ENCODE results near the gene GDPD4. TPM values are rescaled to one million over a fixed set of nuclear protein-coding genes. Genes with fewer than 3 reads are reported as not detected.

GDPD4 gene
- total RNA-seq, 1 donor from 2014 or later, result not detected

DNA sequence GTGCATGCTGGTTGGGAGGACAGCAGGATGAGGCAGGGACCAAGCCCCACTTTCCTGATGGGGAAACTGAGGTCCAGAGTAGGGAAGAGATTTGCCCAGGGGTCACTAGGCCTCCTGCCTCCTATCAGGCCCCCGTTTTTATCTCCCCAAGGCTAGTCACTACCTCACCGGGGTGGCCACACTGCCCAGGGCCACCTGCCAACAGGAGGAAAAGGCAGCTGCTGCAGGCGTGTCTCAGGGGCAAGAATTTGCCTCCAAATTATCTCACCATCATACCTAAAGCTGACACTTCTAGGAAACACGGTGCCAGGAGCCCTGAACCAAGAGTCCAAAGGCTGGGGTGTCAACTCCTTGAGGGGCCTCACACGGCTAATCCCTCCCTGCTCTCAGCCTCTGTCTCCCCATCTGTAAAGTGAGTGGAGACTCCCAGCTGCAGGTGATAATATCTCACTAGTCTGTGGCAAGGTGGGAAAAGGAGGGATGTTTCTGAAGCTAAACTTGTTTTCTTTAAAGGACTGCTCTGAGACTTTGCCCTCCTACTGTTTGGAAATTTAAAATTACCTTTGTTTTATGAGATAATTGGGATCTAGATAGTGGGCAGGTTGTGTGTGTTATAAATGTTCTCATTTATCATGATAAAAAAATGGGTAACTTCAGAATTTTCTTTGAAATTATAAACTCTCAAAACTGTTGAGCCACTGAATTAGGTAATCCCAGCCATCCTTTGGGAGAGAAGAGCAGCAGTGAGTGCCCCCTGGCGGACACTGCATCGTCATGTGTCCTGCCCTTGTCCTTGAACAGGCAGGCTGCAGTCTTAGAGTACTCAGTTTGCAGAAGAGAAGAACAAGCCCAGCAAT, 113.5 kb downstream of the GDPD4 start:
- H3K27me3 ChIP-seq (ENCODE audit: low read depth), result no peaks in the 10 kb centered on the region
- H3K36me3 ChIP-seq, result no peaks in the 10 kb centered on the region
- H3K27ac ChIP-seq, result no peak overlapping the region
- no peaks in the 10 kb centered on the region for H3K9me3 ChIP-seq
- ATAC-seq (peak; percentile 74 to 87), DNase-seq (peak; percentile 86)
- no peaks in the 10 kb centered on the region for H3K4me1 ChIP-seq
- no peak overlapping the region for H3K4me3 ChIP-seq
- TF ChIP-seq, protein P1, sequence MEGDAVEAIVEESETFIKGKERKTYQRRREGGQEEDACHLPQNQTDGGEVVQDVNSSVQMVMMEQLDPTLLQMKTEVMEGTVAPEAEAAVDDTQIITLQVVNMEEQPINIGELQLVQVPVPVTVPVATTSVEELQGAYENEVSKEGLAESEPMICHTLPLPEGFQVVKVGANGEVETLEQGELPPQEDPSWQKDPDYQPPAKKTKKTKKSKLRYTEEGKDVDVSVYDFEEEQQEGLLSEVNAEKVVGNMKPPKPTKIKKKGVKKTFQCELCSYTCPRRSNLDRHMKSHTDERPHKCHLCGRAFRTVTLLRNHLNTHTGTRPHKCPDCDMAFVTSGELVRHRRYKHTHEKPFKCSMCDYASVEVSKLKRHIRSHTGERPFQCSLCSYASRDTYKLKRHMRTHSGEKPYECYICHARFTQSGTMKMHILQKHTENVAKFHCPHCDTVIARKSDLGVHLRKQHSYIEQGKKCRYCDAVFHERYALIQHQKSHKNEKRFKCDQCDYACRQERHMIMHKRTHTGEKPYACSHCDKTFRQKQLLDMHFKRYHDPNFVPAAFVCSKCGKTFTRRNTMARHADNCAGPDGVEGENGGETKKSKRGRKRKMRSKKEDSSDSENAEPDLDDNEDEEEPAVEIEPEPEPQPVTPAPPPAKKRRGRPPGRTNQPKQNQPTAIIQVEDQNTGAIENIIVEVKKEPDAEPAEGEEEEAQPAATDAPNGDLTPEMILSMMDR (IDR thresholded peaks at IDR 0.05), result peak; percentile 92
- intact Hi-C loops (cut with DNase I), result no loop called here

DNA sequence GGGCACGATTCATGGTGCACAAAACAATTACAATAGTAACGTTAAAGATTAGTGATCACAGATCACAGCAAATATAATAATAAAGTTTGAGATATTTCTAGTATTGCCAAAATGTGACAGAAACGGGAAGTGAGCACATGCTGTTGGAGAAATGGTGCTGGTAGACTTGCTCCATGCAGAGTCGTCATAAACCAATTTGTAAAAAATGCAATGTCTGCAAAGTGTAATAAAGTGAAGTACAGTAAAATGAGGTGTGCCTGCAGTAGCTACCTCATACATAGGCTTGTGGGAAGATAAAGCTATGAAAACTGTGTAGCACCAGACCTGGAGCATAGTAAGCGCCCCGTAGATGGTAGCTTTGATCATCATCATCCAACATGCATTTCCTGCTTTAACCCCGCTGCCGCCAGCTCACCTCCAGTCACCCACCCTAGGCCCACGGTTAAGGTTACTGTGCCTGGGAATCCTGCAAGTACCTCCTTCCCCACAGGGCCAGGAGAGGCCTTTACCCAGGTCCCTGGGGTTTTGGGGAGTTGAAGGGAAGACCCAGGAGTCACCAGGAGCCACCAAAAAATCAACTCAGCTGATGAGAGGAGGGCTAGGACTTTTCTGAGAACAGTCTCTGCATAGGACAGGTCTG, 114.3 kb downstream of the GDPD4 start:
- Histone ChIP-seq H3K9me3 (no peaks in the 10 kb centered on the region), H3K27me3 (ENCODE audit: low read depth) (peaks cover 2% of the 10 kb centered on the region), H3K4me3 (no peak overlapping the region), H3K27ac (no peak overlapping the region), H3K4me1 (no peaks in the 10 kb centered on the region), H3K36me3 (no peaks in the 10 kb centered on the region)
- TF ChIP-seq, protein P1 (IDR thresholded peaks at IDR 0.05), result no peak
- intact Hi-C loops (cut with DNase I), result no loop called here
- ATAC-seq, result no peak
- DNase-seq, result no peak

DNA sequence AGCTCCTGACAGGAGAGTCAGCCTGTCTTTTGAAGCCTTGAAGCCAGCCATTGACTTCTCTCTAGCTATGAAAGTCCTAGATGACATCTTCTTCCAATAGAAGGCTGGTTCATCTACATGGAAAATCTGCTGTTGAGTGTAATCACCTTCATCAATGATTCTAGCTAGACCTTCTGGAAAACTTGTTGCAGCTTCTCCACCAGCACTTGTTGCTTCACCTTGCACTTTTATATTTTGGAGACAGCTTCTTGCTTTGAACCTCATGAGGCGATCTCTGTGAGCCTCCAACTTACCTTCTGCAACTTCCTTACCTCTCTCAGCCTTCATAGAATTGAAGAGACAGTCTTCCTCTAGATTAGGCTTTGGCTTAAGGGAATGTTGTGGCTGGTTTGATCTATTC, 115.2 kb downstream of the GDPD4 start:
- Histone ChIP-seq H3K27me3 (ENCODE audit: low read depth) (peaks cover 3% of the 10 kb centered on the region), H3K9me3 (no peaks in the 10 kb centered on the region), H3K36me3 (no peaks in the 10 kb centered on the region), H3K4me1 (no peaks in the 10 kb centered on the region), H3K27ac (no peak overlapping the region), H3K4me3 (no peak overlapping the region)
- TF ChIP-seq, protein P1 (IDR thresholded peaks at IDR 0.05), result no peak
- no peak for ATAC-seq
- no peak for DNase-seq
- intact Hi-C loops (cut with DNase I), result no loop called here

GRCh38 chr11:77184136-77184860, 117.2 kb downstream of the GDPD4 start:
- Histone ChIP-seq H3K27ac (no peak overlapping the region), H3K4me3 (no peak overlapping the region), H3K9me3 (no peaks in the 10 kb centered on the region), H3K27me3 (ENCODE audit: low read depth) (peaks cover 3% of the 10 kb centered on the region), H3K4me1 (no peaks in the 10 kb centered on the region), H3K36me3 (no peaks in the 10 kb centered on the region)
- no peak for DNase-seq
- TF ChIP-seq, protein P1 (IDR thresholded peaks at IDR 0.05), result no peak
- no peak for ATAC-seq
- intact Hi-C loops (cut with DNase I), result no loop called here

- H3K27ac ChIP-seq, result no peak overlapping the region
- H3K4me1 ChIP-seq, result no peaks in the 10 kb centered on the region
- peaks cover 3% of the 10 kb centered on the region for H3K27me3 ChIP-seq (ENCODE audit: low read depth)
- H3K9me3 ChIP-seq, result no peaks in the 10 kb centered on the region
- H3K4me3 ChIP-seq, result no peak overlapping the region
- TF ChIP-seq, protein P1 (IDR thresholded peaks at IDR 0.05), result no peak
- ATAC-seq (no peak), DNase-seq (no peak)
- no peaks in the 10 kb centered on the region for H3K36me3 ChIP-seq
- intact Hi-C loops (cut with DNase I), result no loop called here
Measured at GRCh38 chr11:77183431-77183984, 118.0 kb downstream of the GDPD4 start.
